IMR-90 (cell line): ENCODE results near the gene FGF5. TPM values are rescaled to one million over a fixed set of nuclear protein-coding genes. Genes with fewer than 3 reads are reported as not detected.

Source experiments
- ATAC-seq: fragments of 200-7000 bp; cut with Tn5 transposase; 2 replicates; pipeline ENCODE4 v1.9.1; 2020; ENCODE audit warnings: low read depth, mild to moderate bottlenecking, moderate library complexity
- BruUV-seq: library from RNA; stranded (reverse); fragments of 400-500 nt; replicated peaks from 2 replicates; lab custom pipeline; 2021; lab: Mats Ljungman, UMichigan
- CTCF ChIA-PET: fragments of 300-600 bp; formaldehyde crosslinking; extraction: SDS; loops from one replicate; lab custom pipeline; 2021; ENCODE audit warnings: antibody characterized with exemption; lab: Yijun Ruan, JAX
- POLR2A ChIA-PET: fragments of 300-600 bp; sonication (Branson Sonifier 250); formaldehyde crosslinking; loops from one replicate; lab custom pipeline; 2022; ENCODE audit warnings: antibody characterized with exemption; ENCODE audit not compliant: unreplicated experiment; lab: Charles Lee
- DNase-seq: peaks from one replicate; pipeline ENCODE4 v3.0.0; 2013
- H2AFZ ChIP-seq: replicated peaks from 2 replicates; pipeline ENCODE3; 2013; ENCODE audit warnings: low read length, mild to moderate bottlenecking; ENCODE audit not compliant: poor library complexity
- H2AK5ac ChIP-seq: 2 replicates; pipeline ENCODE4 v1.6.1; 2013; ENCODE audit warnings: low read depth, low read length, inconsistent platforms
- H2AK9ac ChIP-seq: replicated peaks from 2 replicates; pipeline ENCODE3; 2013; ENCODE audit warnings: mild to moderate bottlenecking, low read depth, low read length, moderate library complexity; ENCODE audit not compliant: poor library complexity
- H2BK120ac ChIP-seq: 2 replicates; pipeline ENCODE4 v1.6.1; 2013; ENCODE audit warnings: low read depth, low read length, inconsistent platforms
- H2BK15ac ChIP-seq: 3 replicates; pipeline ENCODE4 v1.6.1; 2013; ENCODE audit warnings: low read depth, low read length, inconsistent platforms
- H2BK20ac ChIP-seq: 2 replicates; pipeline ENCODE4 v1.6.1; 2013; ENCODE audit warnings: low read depth, mild to moderate bottlenecking, inconsistent platforms, low read length, moderate library complexity
- H2BK5ac ChIP-seq: 2 replicates; pipeline ENCODE4 v1.6.1; 2013; ENCODE audit warnings: mild to moderate bottlenecking, low read depth, low read length, inconsistent platforms; ENCODE audit not compliant: poor library complexity, severe bottlenecking
- H3K14ac ChIP-seq: replicated peaks from 2 replicates; pipeline ENCODE4 v1.6.1; 2013; ENCODE audit warnings: low read depth, low read length, inconsistent platforms
- H3K18ac ChIP-seq: 2 replicates; pipeline ENCODE4 v1.6.1; 2013; ENCODE audit warnings: low read depth, low read length, control low read depth
- H3K23ac ChIP-seq: 2 replicates; pipeline ENCODE4 v1.6.1; 2013; ENCODE audit warnings: low read depth, low read length, inconsistent platforms
- H3K27ac ChIP-seq: 2 replicates; pipeline ENCODE4 v1.5.1; 2013; ENCODE audit warnings: mild to moderate bottlenecking, control low read depth, low read length; ENCODE audit not compliant: insufficient read depth
- H3K27me3 ChIP-seq: 2 replicates; pipeline ENCODE4 v1.6.1; 2013; ENCODE audit warnings: low read length; ENCODE audit not compliant: control insufficient read depth, insufficient read depth
- H3K36me3 ChIP-seq: 2 replicates; pipeline ENCODE4 v1.6.1; 2013; ENCODE audit warnings: low read length, mixed read lengths; ENCODE audit not compliant: control insufficient read depth, insufficient read depth
- H3K4ac ChIP-seq: 2 replicates; pipeline ENCODE4 v1.6.1; 2013; ENCODE audit warnings: low read depth, low read length, inconsistent platforms
- H3K4me1 ChIP-seq: 2 replicates; pipeline ENCODE4 v1.6.1; 2013; ENCODE audit warnings: low read length, mixed read lengths; ENCODE audit not compliant: control insufficient read depth, insufficient read depth
- H3K4me2 ChIP-seq: 2 replicates; pipeline ENCODE4 v1.6.1; 2013; ENCODE audit warnings: low read depth, mild to moderate bottlenecking, control low read depth, low read length, moderate library complexity
- H3K4me3 ChIP-seq: 2 replicates; pipeline ENCODE4 v1.5.1; 2013; ENCODE audit warnings: low read depth, mild to moderate bottlenecking, control low read depth, low read length, moderate library complexity; ENCODE audit not compliant: insufficient read depth
- H3K56ac ChIP-seq: 2 replicates; pipeline ENCODE4 v1.6.1; 2013; ENCODE audit warnings: low read length, inconsistent platforms; ENCODE audit not compliant: insufficient read depth; ENCODE audit errors: extremely low read depth
- H3K79me1 ChIP-seq, 2 experiments: 2 replicates each; pipeline ENCODE4 v1.6.1; 2013; ENCODE audit warnings: low read length in 2 of 2, inconsistent platforms in 1 of 2, low read depth in 1 of 2
- H3K9ac ChIP-seq: 2 replicates; pipeline ENCODE4 v1.6.1; 2013; ENCODE audit warnings: low read depth, low read length, control low read depth
- H3K9me1 ChIP-seq: 2 replicates; pipeline ENCODE4 v1.6.1; 2013; ENCODE audit warnings: low read length, inconsistent platforms; ENCODE audit not compliant: insufficient read depth
- H3K9me3 ChIP-seq: 2 replicates; pipeline ENCODE4 v1.6.1; 2013; ENCODE audit warnings: low read length; ENCODE audit not compliant: control insufficient read depth, insufficient read depth
- H4K20me1 ChIP-seq: 2 replicates; pipeline ENCODE4 v1.6.1; 2013; ENCODE audit warnings: low read length, inconsistent platforms; ENCODE audit not compliant: insufficient read depth
- H4K5ac ChIP-seq: 2 replicates; pipeline ENCODE4 v1.6.1; 2013; ENCODE audit warnings: mild to moderate bottlenecking, low read depth, low read length, control low read depth
- H4K8ac ChIP-seq, 2 experiments: 2 replicates each; pipeline ENCODE4 v1.6.1; 2013; ENCODE audit warnings: low read depth in 2 of 2, low read length in 2 of 2, control low read depth in 1 of 2, inconsistent platforms in 1 of 2
- H4K91ac ChIP-seq: 2 replicates; pipeline ENCODE4 v1.6.1; 2013; ENCODE audit warnings: low read depth, low read length, inconsistent platforms; ENCODE audit not compliant: insufficient read depth
- ELK1 ChIP-seq: fragments of 150-350 bp; IDR thresholded peaks from 2 replicates; pipeline ENCODE4 v1.6.1; 2016; ENCODE audit warnings: low read depth, mild to moderate bottlenecking, low read length, moderate library complexity, borderline replicate concordance
- FOS ChIP-seq: fragments of 150-350 bp; IDR thresholded peaks from 2 replicates; pipeline ENCODE4 v1.6.1; 2016; ENCODE audit warnings: low read depth, low read length
- WGBS, 2 experiments: methylation state at CpG; one replicate each; pipeline versions ENCODE4 v1.1.5 to v1.1.7; 2013; ENCODE audit warnings: missing lambda C conversion rate in 2 of 2; ENCODE audit not compliant: insufficient read length in 1 of 2; ENCODE audit errors: extremely low coverage in 2 of 2; 5-methylcytosine and 5-hydroxymethylcytosine counted together
- dilution Hi-C: fragments of 300-500 bp; cut with HindIII; formaldehyde crosslinking; loops from one replicate; pipeline ENCODE4 v1.14.3; 2018; ENCODE audit warnings: low sequenced_read_pairs; ENCODE audit not compliant: unreplicated experiment
- in situ Hi-C: fragments of 300-500 bp; cut with MboI; formaldehyde crosslinking; loops from 3 replicates; pipeline ENCODE4 v1.14.3; 2019; ENCODE audit warnings: low sequenced_read_pairs, inconsistent platforms, mixed read lengths
- intact Hi-C: fragments of 100-400 bp; cut with micrococcal nuclease; formaldehyde crosslinking; loops from 2 replicates; pipeline ENCODE4 v1.10.0; 2022
- polyA plus RNA-seq, 3 experiments: library from polyadenylated mRNA; depleted of rRNA; stranded (reverse); fragments of >200 nt; gene quantifications; 2 replicates each; pipeline ENCODE4 v1.2.3, GENCODE V29; 2012; ENCODE audit warnings: low replicate concordance in 1 of 3
- total RNA-seq: library from RNA; depleted of rRNA; stranded (reverse); fragments of >200 nt; gene quantifications from 2 replicates; pipeline ENCODE4 v1.2.3, GENCODE V29; 2012

FGF5 gene
- total and polyA plus RNA-seq, 2 of the 4 experiments (the other 2 are of a cell fraction) = 18.6 to 42.1 TPM

GRCh38 chr4:80270868-80271267, 4.4 kb downstream of the FGF5 start:
- H3K27ac ChIP-seq = no peak overlapping the region
- no peak overlapping the region for H2AFZ ChIP-seq
- no peak overlapping the region for H3K4ac ChIP-seq
- H4K91ac ChIP-seq = no peak overlapping the region
- no peak overlapping the region for H2AK5ac ChIP-seq
- no peak overlapping the region for H3K56ac ChIP-seq
- no peak overlapping the region for H4K8ac ChIP-seq
- no peak for DNase-seq
- H2BK5ac ChIP-seq = peak overlapping the region; percentile 45
- H3K36me3 ChIP-seq = peaks cover 4% of the 10 kb centered on the region; the same call in 1 of the 2 replicates
- H3K79me1 ChIP-seq = peaks cover 0 to 3% of the 10 kb centered on the region in 2 experiments; a peak in 1 of 4 replicates
- TF ChIP-seq ELK1 (no peak), FOS (no peak)
- H3K9me1 ChIP-seq = 0 out of 2 replicates have a peak, but pooled peaks cover 3% of the 10 kb centered on the region
- H3K14ac ChIP-seq = 0 out of 2 replicates have a peak overlapping the region, but pooled peaks have one; percentile 19
- H3K23ac ChIP-seq = no peak overlapping the region
- ChIA-PET CTCF (interaction anchor here (0.8 to 1.6 kb wide), 2 partner anchors 66 to 69 kb away, joined by 3 to 4 read pairs; no protein-coding TSS in a partner anchor), POLR2A (no interaction called here)
- H2BK15ac ChIP-seq = no peak overlapping the region
- no peak overlapping the region for H3K18ac ChIP-seq
- WGBS, 2 experiments = no CpG with 5 or more reads among the region's 1 CpG
- no peak for ATAC-seq
- in situ Hi-C loops (no loop called here), intact Hi-C loops (no loop called here), dilution Hi-C loops (no loop called here)
- H2AK9ac ChIP-seq = no peak overlapping the region
- no peaks in the 10 kb centered on the region for H3K9me3 ChIP-seq
- H3K4me1 ChIP-seq = peaks cover 4% of the 10 kb centered on the region
- BruUV-seq = no TSS peak
- H4K5ac ChIP-seq = no peak overlapping the region
- H3K27me3 ChIP-seq = no peaks in the 10 kb centered on the region
- H3K4me2 ChIP-seq = peak overlapping the region; percentile 85; the same call in 1 of the 2 replicates
- H3K9ac ChIP-seq = no peak overlapping the region
- H3K4me3 ChIP-seq = no peak overlapping the region
- H2BK20ac ChIP-seq = no peak overlapping the region
- H2BK120ac ChIP-seq = no peak overlapping the region
- peaks cover 45% of the 10 kb centered on the region; the same call in 1 of the 2 replicates for H4K20me1 ChIP-seq
